ENCODE results near the gene RIN3.

DNA sequence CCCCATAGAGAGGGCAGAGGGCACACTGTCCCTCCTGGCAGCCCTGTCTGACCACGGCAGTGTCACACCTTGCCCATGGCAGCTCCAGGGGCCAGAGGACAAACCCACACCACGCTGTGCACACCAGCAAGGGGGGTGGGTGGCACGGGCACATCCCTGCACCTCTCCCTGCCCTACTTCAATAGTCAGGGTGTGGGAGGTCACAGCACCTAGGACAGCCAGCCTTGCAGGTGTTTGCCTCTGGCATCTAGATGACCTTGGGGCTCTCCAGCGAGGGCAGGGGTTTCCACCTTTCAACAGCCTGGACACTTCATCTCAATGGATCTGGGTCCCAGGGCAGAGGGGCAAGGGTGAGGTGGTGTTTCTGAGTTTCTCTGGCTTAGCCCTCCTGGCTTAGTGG is 165.7 kb downstream of the RIN3 start:
- TF ChIP-seq CTCF (IDR thresholded peaks at IDR 0.05) (no peak), POLR2A (IDR thresholded peaks at IDR 0.05) (no peak), POLR2AphosphoS5 (IDR thresholded peaks at IDR 0.05) (no peak)

Measured in suprapubic skin (tissue), 4 donors.